GM12874 (cell line): ENCODE measurements around the gene LUZP2.

ENCODE experiments used
- CTCF ChIP-seq: IDR thresholded peaks from 2 replicates; pipeline ENCODE4 v1.5.1; 2011; ENCODE audit warnings: low read depth, mild to moderate bottlenecking, control low read depth, low read length, moderate library complexity; ENCODE audit not compliant: insufficient read depth

LUZP2 gene

GRCh38 chr11:24900514-24900913 is 403.7 kb downstream of the LUZP2 start:
- no peak for TF ChIP-seq CTCF

DNA sequence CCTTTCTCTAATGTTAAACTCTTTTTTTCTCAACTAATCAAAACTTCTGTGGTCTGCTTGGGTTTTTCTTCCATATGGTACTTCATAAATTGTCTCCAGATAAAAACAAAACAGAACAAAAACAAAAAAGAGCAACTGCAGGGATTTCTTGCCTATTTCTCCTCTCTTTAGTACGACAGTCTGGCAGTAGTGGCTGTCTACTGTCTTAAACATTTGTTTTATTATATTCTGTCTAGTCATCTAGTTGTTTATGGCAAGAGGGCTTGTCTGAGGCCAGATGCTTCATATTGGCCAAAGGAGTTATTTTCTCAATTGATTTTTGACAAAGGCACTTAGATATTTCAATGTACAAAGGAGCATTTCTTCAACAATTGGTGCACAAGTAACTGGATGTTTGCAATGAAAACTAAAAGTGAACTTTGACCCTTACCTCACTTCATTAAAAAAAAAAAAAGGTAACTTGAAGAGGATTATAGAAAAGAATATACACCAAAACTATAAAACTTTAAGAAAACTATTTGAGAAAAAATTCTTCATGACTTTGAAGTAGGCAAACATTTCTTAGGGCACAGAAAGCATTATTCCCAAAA is 404.2 kb downstream of the LUZP2 start:
- no peak for TF ChIP-seq CTCF

DNA sequence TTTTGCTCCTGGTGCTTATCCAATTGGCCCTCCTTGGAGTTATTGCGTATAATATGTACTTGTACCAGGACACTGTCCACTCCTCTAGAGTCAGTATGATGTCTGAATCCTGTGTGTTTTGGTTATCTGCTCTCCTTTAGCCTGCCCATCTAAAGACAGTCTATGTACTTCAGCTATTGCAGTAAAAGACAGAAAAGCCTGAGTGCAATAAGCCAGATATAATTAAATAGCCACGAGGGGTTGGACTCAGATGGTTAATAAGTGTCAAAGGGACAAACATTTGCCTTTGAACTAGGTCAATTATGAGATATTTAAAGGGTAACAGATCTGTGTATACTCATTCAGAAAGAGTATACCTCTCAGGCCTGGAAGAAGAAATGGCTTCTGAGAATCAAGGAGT is 406.7 kb downstream of the LUZP2 start:
- no peak for TF ChIP-seq CTCF

- TF ChIP-seq CTCF, result no peak
These were observed 428.2 kb downstream of the LUZP2 start for GRCh38 chr11:24925091-24925490.

- TF ChIP-seq CTCF, result no peak
These were observed 435.5 kb downstream of the LUZP2 start for GRCh38 chr11:24932110-24933000.

- TF ChIP-seq CTCF, result no peak
These were observed 438.0 kb downstream of the LUZP2 start for GRCh38 chr11:24934733-24935439.

GRCh38 chr11:24944891-24945290 is 448.0 kb downstream of the LUZP2 start:
- TF ChIP-seq CTCF, result no peak
